H1 (cell line): ENCODE results near the gene CERS1. TPM values are rescaled to one million over a fixed set of nuclear protein-coding genes. Genes with fewer than 3 reads are reported as not detected.

ENCODE experiments used
- CTCF ChIA-PET: fragments of 300-600 bp; sonication (Branson Sonifier 250); formaldehyde crosslinking; loops from one replicate; lab custom pipeline; 2021; ENCODE audit not compliant: partially characterized antibody; lab: Charles Lee
- POLR2A ChIA-PET: fragments of 300-600 bp; sonication (Branson Sonifier 250); formaldehyde crosslinking; loops from one replicate; lab custom pipeline; 2021; ENCODE audit warnings: inconsistent platforms; ENCODE audit not compliant: partially characterized antibody; lab: Charles Lee
- DNase-seq, 2 experiments: peaks; one replicate each; pipeline versions ENCODE4 v3.0.0 to v3.0.0-alpha.2; 2010 to 2022; ENCODE audit warnings: low spot score in 2 of 2, low read depth in 1 of 2, mixed read lengths in 1 of 2
- FAIRE-seq: peaks from 2 replicates; lab custom pipeline; 2011; peaks lifted over from hg19 to GRCh38; lab: Jason Lieb, UNC
- H2AFZ ChIP-seq: 2 replicates; pipeline ENCODE4 v1.8.1; 2012; ENCODE audit warnings: low read length, inconsistent platforms
- H2AK5ac ChIP-seq: 2 replicates; pipeline ENCODE4 v1.6.1; 2013; ENCODE audit warnings: low read depth, low read length
- H2BK120ac ChIP-seq: replicated peaks from 2 replicates; pipeline ENCODE3; 2013; ENCODE audit warnings: low read depth, low read length, inconsistent platforms
- H2BK12ac ChIP-seq: 2 replicates; pipeline ENCODE4 v1.6.1; 2013; ENCODE audit warnings: low read depth, low read length
- H2BK15ac ChIP-seq: 2 replicates; pipeline ENCODE4 v1.6.1; 2013; ENCODE audit warnings: low read length
- H2BK20ac ChIP-seq: 2 replicates; pipeline ENCODE4 v1.6.1; 2013; ENCODE audit warnings: low read length
- H2BK5ac ChIP-seq: 2 replicates; pipeline ENCODE4 v1.6.1; 2013; ENCODE audit warnings: low read depth, low read length
- H3K14ac ChIP-seq: 2 replicates; pipeline ENCODE4 v1.6.1; 2013; ENCODE audit warnings: inconsistent platforms; ENCODE audit not compliant: insufficient read length
- H3K18ac ChIP-seq: 2 replicates; pipeline ENCODE4 v1.6.1; 2013; ENCODE audit warnings: low read length; ENCODE audit errors: extremely low read depth
- H3K23ac ChIP-seq: 2 replicates; pipeline ENCODE4 v1.6.1; 2013; ENCODE audit warnings: inconsistent platforms; ENCODE audit not compliant: insufficient read length
- H3K23me2 ChIP-seq: 2 replicates; pipeline ENCODE4 v1.6.1; 2013; ENCODE audit warnings: low read depth, low read length
- H3K27ac ChIP-seq: 2 replicates; pipeline ENCODE4 v1.6.1; 2011; ENCODE audit warnings: low read depth, low read length, inconsistent platforms
- H3K27me3 ChIP-seq, 4 experiments: replicated peaks in 1 of 4; 1 replicate in 1 of 4; 2 replicates in 3 of 4; pipeline versions ENCODE4 v1.6.1 to v1.8.1; 2011 to 2013; ENCODE audit warnings: low read length in 3 of 4, mild to moderate bottlenecking in 3 of 4, inconsistent platforms in 2 of 4, mixed read lengths in 2 of 4, moderate library complexity in 1 of 4; ENCODE audit not compliant: control insufficient read depth in 3 of 4, insufficient read depth in 3 of 4; ENCODE audit errors: extremely low read depth in 1 of 4
- H3K36me3 ChIP-seq, 4 experiments: 2 replicates each; pipeline versions ENCODE4 v1.6.1 to v1.8.1; 2011 to 2013; ENCODE audit warnings: mild to moderate bottlenecking in 4 of 4, low read length in 3 of 4, moderate library complexity in 2 of 4, control low read depth in 1 of 4, inconsistent platforms in 1 of 4; ENCODE audit not compliant: insufficient read depth in 4 of 4, control insufficient read depth in 2 of 4
- H3K4ac ChIP-seq: replicated peaks from 2 replicates; pipeline ENCODE3; 2013; ENCODE audit warnings: low read length, low read depth, mixed read lengths, inconsistent platforms; ENCODE audit not compliant: insufficient read length
- H3K4me1 ChIP-seq, 4 experiments: replicated peaks in 1 of 4; 1 replicate in 1 of 4; 2 replicates in 3 of 4; pipeline versions ENCODE4 v1.6.1 to v1.8.1; 2011 to 2013; ENCODE audit warnings: low read length in 3 of 4, inconsistent platforms in 2 of 4, mixed read lengths in 1 of 4; ENCODE audit not compliant: insufficient read depth in 4 of 4, control insufficient read depth in 3 of 4
- H3K4me2 ChIP-seq, 2 experiments: 2 replicates each; pipeline versions ENCODE4 v1.6.1 to v1.8.1; 2011 to 2013; ENCODE audit warnings: low read depth in 2 of 2, low read length in 2 of 2, control low read depth in 1 of 2, inconsistent platforms in 1 of 2, mild to moderate bottlenecking in 1 of 2; ENCODE audit not compliant: insufficient read depth in 1 of 2
- H3K4me3 ChIP-seq, 4 experiments: fragments of 200-600, 300-600 bp in 1 of 4; sonication (generic), shearing (Covaris generic), sonication (Bioruptor Twin) in 1 of 4; 2 replicates each; pipeline versions ENCODE4 v1.5.1 to v1.8.1; 2011 to 2016; ENCODE audit warnings: low read length in 4 of 4, low read depth in 3 of 4, control low read depth in 2 of 4, inconsistent platforms in 2 of 4, mild to moderate bottlenecking in 2 of 4, mixed read lengths in 1 of 4, moderate library complexity in 1 of 4; ENCODE audit not compliant: insufficient read depth in 2 of 4; ENCODE audit errors: extremely low read depth in 1 of 4
- H3K56ac ChIP-seq: replicated peaks from 2 replicates; pipeline ENCODE3; 2013; ENCODE audit warnings: low read depth, mild to moderate bottlenecking, mixed read lengths, low read length, inconsistent platforms; ENCODE audit not compliant: insufficient read length
- H3K79me1 ChIP-seq: 2 replicates; pipeline ENCODE4 v1.6.1; 2013; ENCODE audit warnings: low read depth, low read length, control low read depth
- H3K79me2 ChIP-seq, 2 experiments: 2 replicates each; pipeline versions ENCODE4 v1.6.1 to v1.8.1; 2012 to 2013; ENCODE audit warnings: low read length in 2 of 2, mild to moderate bottlenecking in 2 of 2, inconsistent platforms in 1 of 2; ENCODE audit not compliant: insufficient read depth in 2 of 2, control insufficient read depth in 1 of 2
- H3K9ac ChIP-seq, 4 experiments: replicated peaks in 1 of 4; 1 replicate in 1 of 4; 2 replicates in 3 of 4; pipeline versions ENCODE4 v1.6.1 to v1.8.1; 2011 to 2013; ENCODE audit warnings: low read depth in 3 of 4, low read length in 3 of 4, control low read depth in 2 of 4, mild to moderate bottlenecking in 2 of 4, moderate library complexity in 2 of 4, inconsistent platforms in 1 of 4; ENCODE audit errors: extremely low read depth in 1 of 4
- H3K9me3 ChIP-seq, 2 experiments: 2 replicates each; pipeline versions ENCODE4 v1.6.1 to v1.8.1; 2012 to 2013; ENCODE audit warnings: mild to moderate bottlenecking in 2 of 2, moderate library complexity in 2 of 2, control low read depth in 1 of 2, inconsistent platforms in 1 of 2, low read depth in 1 of 2, low read length in 1 of 2, mixed read lengths in 1 of 2; ENCODE audit not compliant: insufficient read depth in 2 of 2
- H4K20me1 ChIP-seq, 2 experiments: replicated peaks in 1 of 2; 2 replicates each; pipeline versions ENCODE3 to v1.8.1; 2011 to 2013; ENCODE audit warnings: inconsistent platforms in 2 of 2, low read length in 2 of 2, mild to moderate bottlenecking in 1 of 2; ENCODE audit not compliant: insufficient read depth in 2 of 2, control insufficient read depth in 1 of 2
- H4K5ac ChIP-seq: 2 replicates; pipeline ENCODE4 v1.6.1; 2013; ENCODE audit warnings: low read length, low read depth, mixed read lengths, inconsistent platforms; ENCODE audit not compliant: insufficient read length
- H4K8ac ChIP-seq: 2 replicates; pipeline ENCODE4 v1.8.0; 2013; ENCODE audit warnings: mild to moderate bottlenecking, moderate library complexity, low read length, inconsistent platforms; ENCODE audit not compliant: insufficient read depth; ENCODE audit errors: extremely low read depth
- H4K91ac ChIP-seq: replicated peaks from 2 replicates; pipeline ENCODE3; 2013; ENCODE audit warnings: low read length, mixed read lengths, inconsistent platforms; ENCODE audit not compliant: insufficient read length
- CHD2 ChIP-seq: IDR thresholded peaks from 2 replicates; pipeline ENCODE4 v1.6.1; 2012; ENCODE audit warnings: low read length, improper control_type of control experiment
- FOSL1 ChIP-seq: IDR thresholded peaks from 2 replicates; pipeline ENCODE4 v1.6.1; 2011; ENCODE audit warnings: mild to moderate bottlenecking, low read depth, low read length, moderate library complexity; ENCODE audit not compliant: insufficient read depth
- GABPA ChIP-seq: IDR thresholded peaks from 2 replicates; pipeline ENCODE4 v1.6.1; 2011; ENCODE audit warnings: mild to moderate bottlenecking, low read length, moderate library complexity, borderline replicate concordance; ENCODE audit not compliant: insufficient read depth
- RNF2 ChIP-seq: fragments of 200-900, 300-1000 bp; sonication (generic); IDR thresholded peaks from 2 replicates; pipeline ENCODE4 v1.7.1; 2016; ENCODE audit warnings: borderline replicate concordance, low read depth, mild to moderate bottlenecking, antibody characterized with exemption, low read length; ENCODE audit not compliant: poor library complexity, severe bottlenecking; ENCODE audit errors: missing control alignments
- RXRA ChIP-seq: IDR thresholded peaks from 2 replicates; pipeline ENCODE4 v1.6.1; 2011; ENCODE audit warnings: low read depth, mild to moderate bottlenecking, low read length, moderate library complexity; ENCODE audit not compliant: insufficient read depth
- SIRT6 ChIP-seq: IDR thresholded peaks from one replicate; pipeline ENCODE4 v1.7.1; 2012; ENCODE audit warnings: low read length, inconsistent platforms
- SP2 ChIP-seq: IDR thresholded peaks from 2 replicates; pipeline ENCODE4 v1.6.1; 2012; ENCODE audit warnings: mild to moderate bottlenecking, low read length, inconsistent platforms
- TEAD4 ChIP-seq: IDR thresholded peaks from 2 replicates; pipeline ENCODE4 v1.6.1; 2012; ENCODE audit warnings: low read depth, low read length, inconsistent platforms, mixed read lengths
- ZNF274 ChIP-seq: IDR thresholded peaks from 2 replicates; pipeline ENCODE4 v1.7.0; 2012; ENCODE audit warnings: low read length, borderline replicate concordance; ENCODE audit errors: extremely low read depth
- WGBS, 2 experiments: shearing (Covaris generic) in 1 of 2; methylation state at CpG; one replicate each; pipeline versions ENCODE4 v1.1.6 to v1.1.7; 2013 to 2015; ENCODE audit warnings: low lambda C conversion rate in 2 of 2, mixed read lengths in 2 of 2, inconsistent platforms in 1 of 2, low coverage in 1 of 2, missing lambda C conversion rate in 1 of 2; ENCODE audit not compliant: insufficient replicate concordance in 2 of 2, insufficient coverage in 1 of 2, insufficient read length in 1 of 2; ENCODE audit errors: extremely low coverage in 1 of 2, missing lambda C conversion rate in 1 of 2; 5-methylcytosine and 5-hydroxymethylcytosine counted together
- polyA plus RNA-seq, 7 experiments: library from polyadenylated mRNA; depleted of rRNA in 3 of 7; stranded (reverse) in 5 of 7; unstranded in 2 of 7; fragments of >200 nt in 5 of 7; fragments of 200-250 nt in 2 of 7; gene quantifications; 1 replicate in 5 of 7; 2 replicates in 1 of 7; 4 replicates in 1 of 7; pipeline versions ENCODE4 v1.2.1 to v1.2.3, GENCODE V29; 2011 to 2013; ENCODE audit warnings: missing spikeins in 2 of 7, mixed read lengths in 2 of 7
- total RNA-seq: library from RNA; stranded (reverse); fragmentation: NEBNext Ultra II Directional; extraction: Animal tissue kit (Norgen Biotek cat#: 25700); gene quantifications from 2 replicates; pipeline ENCODE4 v1.2.1, GENCODE V29; 2021
- TF ChIP-seq, protein P1 (sequence below): IDR thresholded peaks from 2 replicates; pipeline ENCODE4 v1.6.1; 2012; ENCODE audit warnings: inconsistent platforms

Gene CERS1
- total and polyA plus RNA-seq, 2 of the 8 experiments (the other 6 are each of a cell fraction or from before 2014, with no cell fraction given), result 18.6 to 51.0 TPM

GRCh38 chr19:18863843-18864362, 32.1 kb downstream of the CERS1 start:
- Histone ChIP-seq H3K36me3 (peaks cover 33 to 68% (median 53%) of the 10 kb centered on the region in 4 experiments), H3K9ac (no peak overlapping the region), H2BK20ac (no peak overlapping the region), H2BK12ac (no peak overlapping the region), H3K27me3 (no peaks in the 10 kb centered on the region), H4K20me1 (peaks cover 7 to 27% of the 10 kb centered on the region in 2 experiments), H3K79me2 (no peaks in the 10 kb centered on the region), H3K18ac (no peak overlapping the region), H2AK5ac (no peak overlapping the region), H4K8ac (no peak overlapping the region), H3K56ac (no peak overlapping the region), H4K5ac (no peak overlapping the region), H2BK5ac (no peak overlapping the region), H2BK15ac (no peak overlapping the region), H2BK120ac (no peak overlapping the region), H3K4ac (no peak overlapping the region), H2AFZ (no peak overlapping the region), H3K4me3 (no peak overlapping the region), H4K91ac (no peak overlapping the region), H3K23me2 (no peaks in the 10 kb centered on the region), H3K9me3 (no peaks in the 10 kb centered on the region), H3K27ac (no peak overlapping the region), H3K4me1 (peaks cover 0 to 4% (median under 1%) of the 10 kb centered on the region in 4 experiments; a peak in 2 of 7 replicates), H3K4me2 (no peak overlapping the region), H3K23ac (no peak overlapping the region), H3K79me1 (no peaks in the 10 kb centered on the region; the same call in 1 of the 2 replicates), H3K14ac (no peak overlapping the region)
- CTCF ChIA-PET, result interaction anchor here (0.6 to 15.1 kb wide), 7 partner anchors 8 to 412 kb away, joined by 3 to 247 read pairs (median 4); no protein-coding TSS in a partner anchor
- 95% methylated on average over 16 of the region's 16 CpGs; no CpG with 5 or more reads in 1 of the 2 experiments for WGBS, 2 experiments
- TF ChIP-seq RXRA (no peak), TEAD4 (no peak), ZNF274 (no peak), SP2 (no peak), CHD2 (no peak), SIRT6 (no peak), FOSL1 (no peak), RNF2 (no peak), GABPA (no peak)
- TF ChIP-seq, protein P1, sequence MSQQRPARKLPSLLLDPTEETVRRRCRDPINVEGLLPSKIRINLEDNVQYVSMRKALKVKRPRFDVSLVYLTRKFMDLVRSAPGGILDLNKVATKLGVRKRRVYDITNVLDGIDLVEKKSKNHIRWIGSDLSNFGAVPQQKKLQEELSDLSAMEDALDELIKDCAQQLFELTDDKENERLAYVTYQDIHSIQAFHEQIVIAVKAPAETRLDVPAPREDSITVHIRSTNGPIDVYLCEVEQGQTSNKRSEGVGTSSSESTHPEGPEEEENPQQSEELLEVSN, result no peak
- POLR2A ChIA-PET, result interaction anchor here (0.7 kb wide), 1 partner anchor 31 kb away, joined by 3 read pairs; no protein-coding TSS in a partner anchor
- DNase-seq (no peak), FAIRE-seq (no peak)
